ENCODE measurements around the gene GRAMD2B. TPM values are rescaled to one million over a fixed set of nuclear protein-coding genes. Genes with fewer than 3 reads are reported as not detected.

Gene GRAMD2B
- total RNA-seq, 1 donor: 113 TPM

DNA sequence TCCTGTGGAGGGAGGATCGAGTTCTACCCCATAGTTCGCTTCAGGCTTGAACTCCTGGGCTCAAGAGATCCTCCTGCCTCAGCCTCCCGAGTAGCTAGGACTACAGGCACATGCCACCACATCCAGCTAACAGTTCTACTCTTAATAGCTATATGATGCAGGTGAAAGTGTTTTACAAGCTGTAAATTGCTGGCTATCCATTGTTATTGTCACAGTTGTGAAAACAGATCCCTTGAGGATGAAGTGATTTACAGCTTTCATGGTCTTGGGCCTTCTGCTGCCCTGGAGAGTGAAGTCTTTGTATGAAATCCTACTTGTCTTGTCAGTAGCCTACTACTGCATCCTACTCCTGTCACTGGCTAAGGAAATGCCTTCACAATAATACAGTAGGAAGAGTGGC, 48.0 kb downstream of the GRAMD2B start:
- no peak for DNase-seq (ENCODE audit: low read depth)
- TF ChIP-seq, protein P1, sequence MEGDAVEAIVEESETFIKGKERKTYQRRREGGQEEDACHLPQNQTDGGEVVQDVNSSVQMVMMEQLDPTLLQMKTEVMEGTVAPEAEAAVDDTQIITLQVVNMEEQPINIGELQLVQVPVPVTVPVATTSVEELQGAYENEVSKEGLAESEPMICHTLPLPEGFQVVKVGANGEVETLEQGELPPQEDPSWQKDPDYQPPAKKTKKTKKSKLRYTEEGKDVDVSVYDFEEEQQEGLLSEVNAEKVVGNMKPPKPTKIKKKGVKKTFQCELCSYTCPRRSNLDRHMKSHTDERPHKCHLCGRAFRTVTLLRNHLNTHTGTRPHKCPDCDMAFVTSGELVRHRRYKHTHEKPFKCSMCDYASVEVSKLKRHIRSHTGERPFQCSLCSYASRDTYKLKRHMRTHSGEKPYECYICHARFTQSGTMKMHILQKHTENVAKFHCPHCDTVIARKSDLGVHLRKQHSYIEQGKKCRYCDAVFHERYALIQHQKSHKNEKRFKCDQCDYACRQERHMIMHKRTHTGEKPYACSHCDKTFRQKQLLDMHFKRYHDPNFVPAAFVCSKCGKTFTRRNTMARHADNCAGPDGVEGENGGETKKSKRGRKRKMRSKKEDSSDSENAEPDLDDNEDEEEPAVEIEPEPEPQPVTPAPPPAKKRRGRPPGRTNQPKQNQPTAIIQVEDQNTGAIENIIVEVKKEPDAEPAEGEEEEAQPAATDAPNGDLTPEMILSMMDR (IDR thresholded peaks at IDR 0.05; ENCODE audit: insufficient read depth, low read depth, low read length): no peak
- no peak overlapping the region for H3K4me3 ChIP-seq (ENCODE audit: low read depth, low read length)

DNA sequence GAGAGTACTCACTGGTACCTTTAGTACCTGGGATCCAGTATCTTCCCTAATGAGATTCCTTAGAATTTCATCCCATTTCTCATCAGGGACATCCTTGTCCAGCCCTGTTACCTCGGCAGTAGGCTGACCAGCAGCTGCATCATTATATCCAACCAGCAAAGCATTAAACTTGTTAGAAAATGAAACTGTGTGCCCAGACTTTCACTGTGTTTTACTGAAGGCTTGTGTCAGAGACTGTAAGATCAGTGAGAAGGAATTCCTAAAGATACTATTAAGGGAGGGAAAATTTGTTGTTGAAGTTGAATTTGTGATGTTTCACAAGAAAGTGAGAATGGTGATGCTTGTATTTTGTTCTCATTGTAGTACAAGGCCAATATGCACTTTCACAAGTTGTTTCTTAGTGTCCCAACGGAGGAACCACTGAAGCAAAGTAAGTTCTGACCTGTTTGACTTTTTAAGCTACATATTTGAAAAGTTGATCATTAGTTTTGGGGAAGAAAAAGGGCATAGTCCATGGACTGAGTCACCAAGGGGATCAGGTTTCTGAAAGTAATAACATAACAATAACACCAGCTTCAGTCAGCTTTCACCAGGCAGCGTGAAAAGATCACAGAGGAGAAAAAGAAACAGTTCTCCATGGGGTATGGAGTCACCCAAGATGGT, 48.8 kb downstream of the GRAMD2B start:
- DNase-seq (ENCODE audit: low read depth): peak; percentile 72
- no peak overlapping the region for H3K4me3 ChIP-seq (ENCODE audit: low read depth, low read length)
- TF ChIP-seq, protein P1 (IDR thresholded peaks at IDR 0.05; ENCODE audit: insufficient read depth, low read depth, low read length): no peak

DNA sequence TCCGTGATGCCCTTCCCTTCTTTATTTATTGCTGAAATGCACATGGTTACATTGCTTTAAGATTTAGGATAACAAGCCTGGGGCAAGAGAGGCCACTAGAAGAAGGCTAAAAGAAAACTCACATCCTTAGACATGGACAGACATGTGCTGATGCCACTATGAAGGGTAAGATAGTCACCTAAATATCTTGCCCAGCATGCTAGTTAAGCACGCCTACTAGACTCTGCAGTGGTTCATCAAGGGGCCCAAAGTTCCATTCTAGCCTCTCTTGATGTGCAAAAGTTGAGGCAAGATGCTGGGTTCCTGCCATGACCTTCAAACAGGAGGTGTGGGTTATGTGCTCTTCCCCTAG, 49.3 kb downstream of the GRAMD2B start:
- H3K4me3 ChIP-seq (ENCODE audit: low read depth, low read length): no peak overlapping the region
- TF ChIP-seq, protein P1 (IDR thresholded peaks at IDR 0.05; ENCODE audit: insufficient read depth, low read depth, low read length): no peak
- DNase-seq (ENCODE audit: low read depth): no peak

DNA sequence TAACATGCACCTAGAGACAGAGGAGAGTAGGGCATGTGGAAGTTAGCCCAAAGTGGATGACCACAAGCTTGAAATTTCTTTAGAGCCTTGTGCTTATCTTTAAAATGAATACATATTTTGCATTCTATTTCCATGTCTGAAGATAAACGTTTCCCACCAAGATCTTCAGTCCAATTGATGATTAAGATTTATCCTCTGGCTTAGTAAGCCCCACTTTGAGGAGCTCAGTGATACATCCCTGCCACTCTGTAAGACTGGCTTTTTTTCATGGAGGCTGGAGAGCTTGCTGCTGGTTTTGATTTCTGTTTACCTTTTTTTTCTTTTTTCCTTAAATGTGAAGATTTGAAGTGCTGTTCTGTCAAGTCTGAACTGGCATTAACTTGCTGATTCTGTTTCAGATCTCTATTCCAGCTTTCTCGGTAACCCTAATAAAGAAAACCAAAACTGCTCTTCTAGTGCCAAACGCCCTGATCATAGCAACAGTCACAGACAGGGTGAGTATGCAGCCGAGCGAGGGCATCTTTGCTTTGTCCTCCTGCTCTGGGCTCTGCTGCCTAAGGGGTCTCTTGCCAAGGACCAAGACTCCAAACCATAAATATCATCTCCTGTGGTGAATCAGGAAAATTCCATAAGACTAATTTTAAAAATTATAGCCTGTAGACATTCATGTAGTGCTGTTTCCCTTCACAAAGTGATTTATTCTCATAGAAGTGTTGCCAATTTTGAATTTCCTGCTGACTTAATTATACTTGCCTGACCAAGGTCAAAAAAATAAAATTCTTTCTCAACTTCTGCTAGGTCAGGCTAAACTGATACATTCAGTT, 54.3 kb downstream of the GRAMD2B start:
- H3K4me3 ChIP-seq (ENCODE audit: low read depth, low read length): no peak overlapping the region
- TF ChIP-seq, protein P1 (IDR thresholded peaks at IDR 0.05; ENCODE audit: insufficient read depth, low read depth, low read length): no peak
- DNase-seq (ENCODE audit: low read depth): peak; percentile 45

DNA sequence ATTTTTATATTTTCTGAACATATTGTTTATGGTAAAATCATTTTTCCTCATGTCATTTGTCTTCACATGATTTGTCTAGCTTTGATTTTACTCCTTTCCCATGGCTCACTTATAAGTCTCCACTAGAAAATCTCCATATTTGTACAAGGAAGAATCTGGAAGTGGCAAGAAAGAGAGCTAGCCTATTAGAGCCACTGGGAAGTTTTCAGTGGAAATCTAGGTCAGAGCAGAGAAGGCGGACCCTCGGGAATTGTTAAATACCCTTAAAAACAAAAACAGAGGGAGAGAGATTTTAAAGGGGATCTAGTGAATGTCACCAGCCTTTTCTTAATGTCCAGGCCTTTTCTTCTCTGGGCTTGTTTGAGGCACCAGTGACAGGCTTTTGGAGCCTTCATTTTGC, 56.6 kb downstream of the GRAMD2B start:
- no peak for DNase-seq (ENCODE audit: low read depth)
- TF ChIP-seq, protein P1 (IDR thresholded peaks at IDR 0.05; ENCODE audit: insufficient read depth, low read depth, low read length): no peak
- H3K4me3 ChIP-seq (ENCODE audit: low read depth, low read length): no peak overlapping the region

DNA sequence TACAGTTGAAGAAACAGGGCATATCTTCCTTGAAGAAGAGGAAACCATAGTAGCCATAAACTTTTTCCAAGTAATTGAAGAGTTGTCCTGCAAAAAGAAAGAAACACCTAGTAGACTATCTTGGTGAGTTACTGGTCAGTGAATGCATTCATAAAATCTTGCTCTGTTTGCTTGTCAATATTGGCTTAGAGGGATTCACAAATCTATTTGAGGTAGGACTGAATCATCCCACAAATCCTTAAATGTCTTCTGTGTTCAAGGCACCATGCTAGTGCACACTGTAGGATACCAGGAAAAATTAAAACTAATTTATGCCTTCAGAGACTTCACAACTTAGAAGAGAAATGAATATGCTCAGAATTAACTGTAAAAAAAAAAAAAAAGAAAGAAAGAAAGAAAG, 57.6 kb downstream of the GRAMD2B start:
- TF ChIP-seq, protein P1 (IDR thresholded peaks at IDR 0.05; ENCODE audit: insufficient read depth, low read depth, low read length): no peak
- H3K4me3 ChIP-seq (ENCODE audit: low read depth, low read length): no peak overlapping the region
- no peak for DNase-seq (ENCODE audit: low read depth)

Measured in fibroblast of villous mesenchyme (primary cell).